Activated T-helper 9 cell treated with anti-CD3 and anti-CD28 coated beads, Interleukin-2, amount 50 U/mL, for 16 hours (primary cell): ENCODE data around the gene USP26.
"Not testable (repeated sequence)": the region's sequence is repeated elsewhere in the genome, so short reads cannot be mapped to it uniquely, and the experiment has no call there.

Source experiments
- DNase-seq: peaks from one replicate; pipeline ENCODE4 v3.0.0-alpha.2; 2020; ENCODE audit warnings: low read depth

The USP26 gene

DNA sequence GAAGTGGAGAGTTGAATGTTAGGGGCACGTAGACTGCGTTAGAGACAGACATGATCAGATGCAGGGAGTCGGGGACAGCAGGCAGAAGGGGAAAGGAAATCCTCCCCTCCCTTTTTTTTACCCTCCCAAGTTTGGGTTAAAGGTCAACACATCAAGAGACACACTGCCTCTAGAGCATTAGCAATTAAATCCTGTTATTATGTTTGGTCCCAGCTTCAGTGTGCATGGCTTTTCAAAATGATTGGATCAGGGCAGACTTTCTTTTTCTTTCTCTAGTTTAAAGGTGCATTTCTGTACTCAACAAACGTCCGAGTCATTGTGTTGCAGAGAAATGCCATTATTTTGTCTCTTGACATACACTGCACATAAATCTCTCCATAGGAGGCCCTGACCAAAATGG lies 63.9 kb downstream of the USP26 start:
- DNase-seq = no peak

DNA sequence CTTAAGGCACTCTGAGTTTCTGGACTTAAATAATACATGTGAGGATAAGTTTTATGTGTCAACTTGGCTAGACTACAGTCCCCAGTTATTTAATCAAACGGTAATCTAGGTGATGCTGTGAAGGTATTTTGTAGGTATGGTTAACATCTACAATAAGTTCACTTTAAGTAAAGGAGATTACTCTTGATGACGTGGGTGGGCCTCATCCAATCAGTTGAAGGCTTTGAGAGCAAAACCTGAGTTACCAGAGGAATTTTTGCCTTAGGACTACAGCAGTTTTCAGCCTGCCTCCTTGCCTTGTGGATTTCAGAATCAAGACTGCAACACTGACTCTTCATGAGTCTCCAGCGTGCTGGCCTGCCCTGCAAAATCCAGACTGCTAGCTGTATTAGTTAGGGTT lies 78.7 kb downstream of the USP26 start:
- no peak for DNase-seq

DNA sequence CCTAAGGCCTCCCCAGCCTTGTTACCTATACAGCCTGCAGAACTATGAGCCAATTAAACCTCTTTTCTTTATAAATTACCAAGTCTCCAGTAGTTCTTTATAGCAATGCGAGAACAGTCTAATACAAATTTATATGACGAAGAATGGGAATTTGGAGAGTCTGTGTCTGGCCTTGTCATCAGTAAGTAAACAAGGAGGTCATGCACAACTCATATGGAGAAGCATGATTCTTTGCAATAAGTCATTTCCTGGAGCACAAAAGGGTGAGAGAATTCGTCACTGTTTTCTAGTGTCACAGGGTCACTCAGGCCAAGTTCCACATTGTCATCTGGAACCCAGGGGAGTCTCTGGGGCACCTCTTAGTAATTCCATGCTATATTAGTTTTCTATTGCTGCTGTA lies 89.5 kb downstream of the USP26 start:
- DNase-seq = no peak

DNA sequence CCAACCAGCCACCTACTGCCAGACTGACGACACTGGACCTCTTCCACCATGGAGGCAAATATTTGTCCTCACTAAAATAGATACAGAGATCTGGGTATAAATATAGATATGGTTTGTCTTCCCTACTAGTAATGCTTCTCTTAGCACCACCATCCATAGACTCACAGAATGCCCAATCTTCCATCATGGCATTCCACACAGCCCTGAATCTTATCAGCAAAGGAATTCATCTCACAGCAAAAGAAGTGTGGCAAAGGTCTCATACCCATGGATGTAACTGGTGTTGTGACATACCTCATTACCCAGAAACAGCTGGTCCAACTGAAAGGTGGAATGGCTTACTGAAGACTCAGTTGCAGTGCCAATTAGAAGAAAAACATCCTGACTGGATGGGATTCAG lies 91.3 kb downstream of the USP26 start:
- DNase-seq = no peak

DNA sequence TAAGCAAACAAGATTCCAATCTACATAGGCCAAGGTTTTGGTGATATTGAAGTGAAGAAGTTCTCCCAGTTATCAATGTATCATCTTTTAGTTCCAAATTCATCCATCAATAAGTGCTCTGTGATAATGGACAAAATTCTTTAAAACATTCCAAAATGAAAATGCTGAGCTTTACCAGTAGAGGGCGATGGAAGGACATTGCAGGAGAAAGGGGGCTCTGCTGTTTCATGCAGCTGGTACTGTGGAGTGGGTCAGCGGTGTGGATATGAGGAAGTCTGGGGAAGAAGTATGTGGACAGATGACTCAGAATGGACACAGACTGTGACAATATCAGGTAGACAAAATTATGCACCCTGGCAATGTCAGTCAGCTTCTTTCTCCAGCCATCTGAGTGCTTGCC lies 91.9 kb downstream of the USP26 start:
- DNase-seq = no peak

DNA sequence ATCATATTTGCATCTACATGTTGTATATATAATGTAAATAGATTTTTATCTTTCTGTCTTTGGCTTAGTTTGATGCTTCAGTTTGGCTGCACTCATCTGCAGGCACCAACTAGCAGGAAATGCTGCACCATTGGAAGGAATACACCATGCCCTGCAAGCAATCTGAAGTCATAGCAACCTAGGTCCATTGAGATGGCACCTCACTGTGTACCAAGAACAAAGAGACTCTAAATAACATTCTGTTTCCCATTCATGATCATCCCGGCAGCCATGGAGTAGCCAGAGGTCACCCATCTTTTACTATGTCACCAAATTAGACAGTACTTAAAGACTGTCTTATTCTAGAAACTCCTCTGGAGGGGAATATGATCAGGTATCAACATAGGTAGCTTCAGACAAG lies 97.7 kb downstream of the USP26 start:
- DNase-seq = no peak

DNA sequence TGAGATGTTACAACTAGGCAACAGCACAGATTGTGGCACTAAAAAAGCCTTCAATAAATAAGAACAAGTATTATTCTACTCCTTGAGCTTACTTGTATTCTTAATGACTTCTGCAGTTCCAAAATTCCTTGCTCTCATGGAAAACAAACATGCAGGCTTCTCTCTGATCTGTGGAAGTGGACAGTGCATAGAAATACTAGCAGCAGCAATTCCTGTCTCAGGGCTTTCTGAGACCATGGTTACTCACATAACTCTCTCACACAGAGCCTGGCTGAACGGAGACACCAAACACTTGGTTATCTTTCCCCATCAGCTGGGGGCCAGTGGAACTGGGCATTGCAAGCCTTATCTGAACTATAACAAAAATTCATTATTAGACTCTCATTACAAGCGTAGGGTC lies 106.1 kb downstream of the USP26 start:
- DNase-seq = no peak

DNA sequence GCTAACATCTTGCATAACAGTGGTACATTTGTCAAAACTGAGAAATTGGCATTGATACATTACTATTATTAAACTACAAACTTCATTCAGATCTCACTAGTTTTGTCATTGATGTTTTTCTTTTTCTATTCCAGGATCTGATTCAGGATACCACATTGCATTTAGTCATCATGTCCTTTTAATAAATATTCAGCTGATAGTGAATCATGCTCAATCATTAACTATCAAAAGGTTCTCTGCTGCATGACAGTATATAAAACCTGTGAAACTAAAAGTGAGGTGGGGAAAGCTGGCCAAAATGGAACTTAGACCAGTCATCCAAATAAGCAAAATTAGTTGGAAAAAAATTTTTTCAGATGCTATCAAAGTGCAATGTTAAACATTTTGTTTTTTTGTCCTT lies 110.4 kb downstream of the USP26 start:
- DNase-seq = no peak

DNA sequence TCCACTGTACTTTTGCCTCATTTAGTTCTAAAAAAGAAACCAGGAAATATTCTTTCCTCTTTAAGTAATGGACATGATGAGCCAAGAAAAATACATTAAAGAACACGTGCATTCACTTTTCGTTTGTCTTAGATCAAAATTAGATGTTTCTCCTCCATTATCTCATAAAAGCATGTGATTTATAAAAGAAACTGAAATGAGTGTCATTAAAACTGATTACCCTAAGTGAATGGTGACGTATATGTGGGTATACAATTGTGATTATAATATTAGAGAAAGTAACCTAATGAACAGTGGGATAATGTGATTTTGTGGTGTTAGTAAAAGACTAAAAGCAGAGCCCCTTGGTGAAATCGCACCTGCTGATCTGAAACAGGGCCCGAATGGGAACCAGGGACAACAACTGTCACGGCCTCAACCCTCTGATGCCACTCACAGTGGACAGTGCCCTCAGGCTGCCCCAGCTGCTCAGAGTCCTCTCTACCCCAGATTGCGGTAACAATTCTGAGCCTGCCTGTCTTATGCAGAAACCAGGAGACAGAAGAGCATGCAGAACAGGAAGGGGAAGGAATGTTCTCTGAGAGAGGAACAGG lies 112.8 kb downstream of the USP26 start:
- no peak for DNase-seq

DNA sequence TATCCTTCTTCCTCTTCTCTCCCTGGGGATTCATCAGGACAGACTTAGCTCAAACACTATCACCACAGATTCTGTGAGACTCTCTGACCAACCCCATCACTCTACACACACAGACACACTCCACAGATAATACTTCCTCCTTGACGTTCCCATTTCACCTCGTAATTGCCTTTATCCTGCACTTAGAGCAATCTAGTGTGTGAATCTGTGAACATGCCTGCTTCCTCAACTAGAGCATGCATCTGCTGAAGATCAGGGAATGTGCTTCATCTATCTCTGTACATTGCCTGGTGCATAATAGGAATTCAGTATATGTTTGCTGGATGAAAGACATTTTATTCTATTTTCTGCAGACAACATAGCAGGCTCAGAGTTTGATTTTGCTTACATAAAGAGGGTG lies 113.4 kb downstream of the USP26 start:
- no peak for DNase-seq

DNA sequence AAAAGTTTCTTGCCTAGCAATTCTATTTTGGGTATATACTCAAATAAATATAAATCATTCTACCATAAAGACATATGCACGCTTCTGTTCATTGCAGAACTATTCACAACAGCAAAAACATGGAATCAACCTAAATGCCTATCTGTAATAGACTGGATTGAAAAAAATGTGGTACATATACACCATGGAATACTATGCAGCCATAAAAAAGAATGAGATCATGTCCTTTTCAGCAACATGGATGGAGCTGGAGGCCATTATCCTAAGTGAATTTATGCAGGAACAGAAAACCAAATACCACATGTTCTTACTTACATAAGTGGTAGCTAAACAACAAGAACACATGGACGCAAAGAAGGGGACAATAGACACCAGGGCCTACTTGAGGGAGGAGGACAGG lies 116.9 kb downstream of the USP26 start:
- not testable (repeated sequence) for DNase-seq
